ENCODE measurements around the gene SLC51A.
A peak's percentile ranks its signal among the peaks of the same experiment; 100 is the strongest.

SLC51A gene

GRCh38 chr3:196186651-196187573 is 29.4 kb upstream of the SLC51A start:
- TF ChIP-seq GATA3 (IDR thresholded peaks at IDR 0.05; ENCODE audit: low read depth, low read length) (no peak), GATA2 (IDR thresholded peaks at IDR 0.05; ENCODE audit: low read depth, low read length) (no peak)

- TF ChIP-seq GATA2 (IDR thresholded peaks at IDR 0.05; ENCODE audit: low read depth, low read length), result no peak
- TF ChIP-seq GATA3 (IDR thresholded peaks at IDR 0.05; ENCODE audit: low read depth, low read length), result no peak
Observed at GRCh38 chr3:196189566-196190347, 26.6 kb upstream of the SLC51A start.

GRCh38 chr3:196192036-196192523 is 24.3 kb upstream of the SLC51A start:
- TF ChIP-seq GATA3 (IDR thresholded peaks at IDR 0.05; ENCODE audit: low read depth, low read length), result no peak
- TF ChIP-seq GATA2 (IDR thresholded peaks at IDR 0.05; ENCODE audit: low read depth, low read length), result no peak

- no peak for TF ChIP-seq GATA3 (IDR thresholded peaks at IDR 0.05; ENCODE audit: low read depth, low read length)
- no peak for TF ChIP-seq GATA2 (IDR thresholded peaks at IDR 0.05; ENCODE audit: low read depth, low read length)
Observed at GRCh38 chr3:196192524-196193051, 23.7 kb upstream of the SLC51A start.

DNA sequence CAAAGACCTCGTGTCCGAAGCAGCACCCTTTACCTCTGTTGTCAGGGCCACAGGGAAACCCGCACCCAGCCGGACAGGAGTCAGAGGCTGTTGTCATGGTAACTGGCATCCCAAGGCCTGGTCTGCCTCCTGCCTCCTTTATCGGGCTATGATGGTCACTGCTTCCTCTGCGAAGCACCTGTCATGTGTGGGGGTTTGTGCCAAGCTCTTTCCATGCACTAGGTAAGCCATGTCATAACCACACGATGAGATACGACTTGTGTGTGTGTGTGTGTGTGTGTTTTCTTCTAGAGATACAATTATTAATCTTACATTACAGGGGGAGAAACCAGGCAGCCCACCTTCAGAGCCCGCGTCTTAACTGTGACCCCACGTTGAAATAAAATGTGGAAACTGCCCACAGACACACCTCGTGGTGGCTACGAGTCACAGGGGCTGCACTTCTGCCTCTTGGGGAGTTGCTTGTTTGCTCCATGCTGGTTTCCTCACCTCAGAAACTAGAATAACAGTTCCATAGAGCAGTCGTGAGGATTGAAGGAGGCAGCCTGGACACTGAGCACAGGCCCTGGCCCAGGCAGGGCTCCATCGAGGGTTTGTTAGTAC is 23.1 kb upstream of the SLC51A start:
- TF ChIP-seq GATA2 (IDR thresholded peaks at IDR 0.05; ENCODE audit: low read depth, low read length) (no peak), GATA3 (IDR thresholded peaks at IDR 0.05; ENCODE audit: low read depth, low read length) (no peak)

DNA sequence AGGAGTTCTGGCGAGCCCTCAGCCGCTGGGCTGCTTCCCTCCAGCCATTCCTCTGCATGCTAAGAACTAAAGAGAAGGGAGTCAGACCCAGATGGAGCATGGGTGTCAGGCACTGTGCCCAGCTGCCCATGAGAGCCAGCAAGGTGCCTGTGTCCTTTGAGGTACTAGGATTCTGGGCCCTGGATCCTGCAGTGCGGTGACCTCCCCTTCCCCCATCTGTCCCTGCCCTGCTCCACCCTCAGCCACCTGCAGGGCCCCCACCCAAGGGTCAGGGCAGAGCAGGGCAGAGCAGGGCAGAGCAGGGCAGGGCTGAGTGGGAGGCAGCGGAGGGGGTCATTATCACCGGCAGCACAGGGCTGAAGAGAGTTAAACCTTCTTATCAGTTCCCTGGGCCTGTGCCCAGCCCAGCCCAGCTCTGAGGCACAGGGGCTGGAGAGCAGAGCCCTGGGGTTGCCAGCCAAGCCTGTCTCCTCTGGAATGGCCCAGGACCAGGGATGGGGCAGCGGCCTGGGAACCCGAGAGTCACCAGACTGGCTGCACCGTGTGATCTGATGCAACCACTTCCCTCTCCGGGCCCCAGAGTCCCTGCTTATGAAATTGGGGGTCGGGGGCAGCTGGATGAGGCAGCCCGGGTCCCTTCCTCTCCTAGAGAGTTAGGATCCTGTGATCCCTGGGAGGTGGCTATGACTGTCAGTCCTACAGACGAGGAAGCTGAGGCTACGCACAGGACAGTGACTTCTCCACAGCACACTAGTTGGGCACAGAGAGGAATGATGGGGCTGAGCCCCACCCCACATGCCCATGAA is 22.4 kb upstream of the SLC51A start:
- TF ChIP-seq GATA2 (IDR thresholded peaks at IDR 0.05; ENCODE audit: low read depth, low read length), result peak; percentile 79
- no peak for TF ChIP-seq GATA3 (IDR thresholded peaks at IDR 0.05; ENCODE audit: low read depth, low read length)

DNA sequence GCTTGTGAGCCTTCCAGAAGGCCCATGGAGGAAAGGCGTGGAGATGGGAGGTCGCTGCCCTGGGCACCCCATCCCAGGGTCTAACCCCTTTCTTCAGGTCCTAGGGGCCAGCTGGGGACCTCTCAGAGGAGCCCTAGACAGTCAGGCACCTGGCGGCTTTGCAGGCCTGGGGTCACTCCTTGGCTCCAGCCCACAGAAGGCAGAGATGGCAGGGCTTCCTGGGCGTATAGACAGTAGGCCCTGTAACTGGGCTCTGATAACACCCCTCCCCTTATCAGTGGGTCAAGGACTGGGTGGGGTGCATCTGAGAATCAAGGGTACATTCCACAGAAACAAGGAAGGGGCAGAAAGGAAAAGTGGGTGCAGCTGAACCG is 21.8 kb upstream of the SLC51A start:
- TF ChIP-seq GATA3 (IDR thresholded peaks at IDR 0.05; ENCODE audit: low read depth, low read length) (no peak), GATA2 (IDR thresholded peaks at IDR 0.05; ENCODE audit: low read depth, low read length) (no peak)

DNA sequence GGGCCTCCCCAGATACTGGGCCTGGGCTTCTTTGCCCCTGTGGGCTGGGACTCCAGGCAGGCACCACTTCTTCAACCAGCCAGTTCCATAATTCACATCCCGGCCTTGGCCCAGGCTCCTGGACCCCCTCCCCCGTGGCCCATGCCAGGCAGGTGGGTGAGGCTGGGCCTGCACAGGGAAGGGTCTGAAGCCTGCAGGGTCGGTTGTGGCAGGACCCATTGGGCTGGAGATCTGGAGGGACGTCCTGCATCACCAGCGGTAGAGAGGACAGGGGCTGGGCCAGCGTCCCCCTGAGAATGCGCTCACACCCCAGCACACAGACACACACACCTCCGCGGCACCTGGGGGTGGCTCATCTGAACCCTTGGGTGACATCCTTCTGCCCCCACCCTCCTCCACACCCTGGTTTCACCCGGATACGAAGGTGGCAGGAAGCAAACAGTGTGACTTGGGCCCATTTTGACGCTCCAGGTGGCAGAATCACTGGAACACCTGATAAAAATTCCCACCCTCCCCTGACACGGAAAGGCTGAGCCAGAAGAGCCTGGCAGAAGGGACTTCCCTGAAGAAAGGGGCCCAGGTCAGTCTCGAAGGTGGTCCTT is 20.6 kb upstream of the SLC51A start:
- TF ChIP-seq GATA3 (IDR thresholded peaks at IDR 0.05; ENCODE audit: low read depth, low read length) (no peak), GATA2 (IDR thresholded peaks at IDR 0.05; ENCODE audit: low read depth, low read length) (no peak)

DNA sequence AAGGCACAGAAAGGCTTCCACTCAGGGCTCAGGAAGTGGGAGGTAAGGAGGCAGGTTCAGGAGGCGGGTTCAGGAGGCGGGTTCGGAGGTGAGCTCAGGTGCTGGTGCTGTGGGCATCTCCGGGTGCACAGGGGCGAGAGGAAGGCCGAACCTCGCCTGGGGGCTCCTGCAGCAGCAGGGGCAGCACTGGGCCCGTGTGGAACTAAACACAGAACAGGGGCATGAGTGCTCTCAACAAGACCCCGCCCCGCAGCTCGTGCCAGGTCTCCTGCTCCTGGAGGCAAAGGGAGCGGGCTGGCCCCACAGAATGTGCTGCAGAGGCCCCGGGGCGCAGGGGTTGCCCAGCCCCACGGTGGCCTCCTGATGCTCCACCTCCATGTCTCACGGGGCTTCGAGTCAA is 18.8 kb upstream of the SLC51A start:
- TF ChIP-seq GATA3 (IDR thresholded peaks at IDR 0.05; ENCODE audit: low read depth, low read length) (no peak), GATA2 (IDR thresholded peaks at IDR 0.05; ENCODE audit: low read depth, low read length) (no peak)

GRCh38 chr3:196198081-196198675 is 18.2 kb upstream of the SLC51A start:
- TF ChIP-seq GATA3 (IDR thresholded peaks at IDR 0.05; ENCODE audit: low read depth, low read length), result no peak
- TF ChIP-seq GATA2 (IDR thresholded peaks at IDR 0.05; ENCODE audit: low read depth, low read length), result no peak

DNA sequence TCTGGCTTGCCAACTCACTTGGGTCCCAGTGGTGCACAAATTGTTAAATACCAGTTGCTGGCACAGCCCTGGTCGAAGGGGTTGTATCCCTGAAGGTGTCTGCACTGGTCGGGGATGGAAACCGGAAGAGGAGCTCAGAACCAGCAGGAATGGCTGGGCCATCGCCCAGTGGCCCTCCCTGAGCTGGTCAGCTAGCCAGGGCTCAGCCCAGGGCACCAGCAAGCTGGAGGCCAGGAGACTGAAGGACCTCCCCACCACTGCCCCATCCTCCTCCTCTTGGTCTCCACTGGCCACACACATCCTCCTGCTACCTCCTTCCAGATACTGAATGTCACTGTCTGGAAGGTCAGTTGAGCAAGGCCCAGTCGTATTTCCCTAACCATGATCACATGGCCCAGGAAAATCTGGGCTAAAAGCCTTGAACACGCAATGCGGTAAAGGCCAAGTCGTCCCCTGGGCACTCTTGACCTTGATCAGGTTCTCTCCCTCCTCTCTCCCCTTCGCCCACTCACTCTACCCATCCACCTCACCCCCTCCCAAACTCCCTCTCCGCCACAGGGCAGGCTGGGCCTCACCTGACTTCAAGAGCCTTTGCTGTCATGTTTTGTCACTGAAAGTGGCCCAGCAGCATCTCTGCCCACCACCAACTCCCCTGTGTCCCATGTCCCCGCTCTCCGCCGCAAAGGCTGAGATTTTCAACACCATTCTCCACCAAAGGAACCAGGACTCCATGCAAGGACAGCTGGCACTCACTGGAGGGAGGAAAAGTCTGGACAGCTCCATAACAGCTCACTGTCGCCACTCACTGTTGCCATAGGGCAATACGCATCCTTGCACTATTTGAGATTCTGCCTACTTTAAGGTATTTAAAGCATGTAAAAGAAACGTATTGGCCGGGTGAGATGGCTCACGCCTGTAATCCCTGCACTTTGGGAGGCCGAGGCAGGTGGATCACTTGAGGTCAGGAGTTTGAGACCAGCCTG is 17.3 kb upstream of the SLC51A start:
- TF ChIP-seq GATA3 (IDR thresholded peaks at IDR 0.05; ENCODE audit: low read depth, low read length), result no peak
- TF ChIP-seq GATA2 (IDR thresholded peaks at IDR 0.05; ENCODE audit: low read depth, low read length), result no peak
